Caco-2 (cell line): ENCODE data around the gene TDRD10. TPM values are rescaled to one million over a fixed set of nuclear protein-coding genes. Genes with fewer than 3 reads are reported as not detected.

Experiments used
- BruUV-seq: library from RNA; stranded (reverse); fragments of 400-500 nt; replicated peaks from 2 replicates; lab custom pipeline; 2021; lab: Mats Ljungman, UMichigan
- CTCF ChIA-PET: fragments of 300-600 bp; sonication (Branson Sonifier 250); formaldehyde crosslinking; loops from one replicate; lab custom pipeline; 2022; ENCODE audit warnings: antibody characterized with exemption; lab: Charles Lee
- POLR2A ChIA-PET: fragments of 300-600 bp; sonication (Branson Sonifier 250); formaldehyde crosslinking; loops from one replicate; lab custom pipeline; 2022; ENCODE audit warnings: antibody characterized with exemption; lab: Charles Lee
- DNase-seq, 2 experiments: peaks; one replicate each; pipeline versions ENCODE4 v3.0.0 to v3.0.0-alpha.2; 2020 to 2022
- H3K27me3 ChIP-seq: replicated peaks from 2 replicates; pipeline ENCODE4 v1.6.0; 2011; ENCODE audit warnings: low read length; ENCODE audit not compliant: control insufficient read depth, insufficient read depth
- H3K36me3 ChIP-seq: 2 replicates; pipeline ENCODE4 v1.5.1; 2011; ENCODE audit warnings: low read length; ENCODE audit not compliant: control insufficient read depth, insufficient read depth
- H3K4me1 ChIP-seq: fragments of 250-450 bp; sonication (Bioruptor Pico); 2 replicates; pipeline ENCODE4 v1.5.1; 2020; ENCODE audit warnings: mild to moderate bottlenecking
- H3K4me3 ChIP-seq: 2 replicates; pipeline ENCODE4 v1.5.1; 2011; ENCODE audit warnings: low read depth, mild to moderate bottlenecking, control low read depth, low read length
- H3K9me3 ChIP-seq: fragments of 250-450 bp; sonication (Bioruptor Pico); 2 replicates; pipeline ENCODE4 v1.5.1; 2020; ENCODE audit warnings: mild to moderate bottlenecking, moderate library complexity
- H3K27ac Mint-ChIP-seq: one replicate; pipeline ENCODE4 v1.8.0; 2022; ENCODE audit warnings: mixed read lengths; ENCODE audit not compliant: unreplicated experiment
- H3K27me3 Mint-ChIP-seq: one replicate; pipeline ENCODE4 v1.8.0; 2022; ENCODE audit warnings: mixed read lengths; ENCODE audit not compliant: insufficient read depth, unreplicated experiment
- H3K36me3 Mint-ChIP-seq: one replicate; pipeline ENCODE4 v1.8.0; 2022; ENCODE audit warnings: mild to moderate bottlenecking, mixed read lengths; ENCODE audit not compliant: insufficient read depth, unreplicated experiment
- H3K4me1 Mint-ChIP-seq: one replicate; pipeline ENCODE4 v1.8.0; 2022; ENCODE audit warnings: low read depth, mixed read lengths; ENCODE audit not compliant: unreplicated experiment
- H3K4me3 Mint-ChIP-seq: one replicate; pipeline ENCODE4 v1.8.0; 2022; ENCODE audit warnings: mild to moderate bottlenecking, moderate library complexity, mixed read lengths; ENCODE audit not compliant: unreplicated experiment
- H3K9me3 Mint-ChIP-seq: one replicate; pipeline ENCODE4 v1.8.0; 2022; ENCODE audit warnings: mixed read lengths; ENCODE audit not compliant: unreplicated experiment
- CTCF ChIP-seq, 2 experiments: fragments of 200-600 bp in 1 of 2; IDR thresholded peaks; 1 replicate in 1 of 2; 2 replicates in 1 of 2; pipeline versions ENCODE4 v1.5.1 to v1.8.0; 2011 to 2022; ENCODE audit warnings: antibody characterized with exemption in 1 of 2, control low read depth in 1 of 2, inconsistent platforms in 1 of 2, low read depth in 1 of 2, low read length in 1 of 2, mild to moderate bottlenecking in 1 of 2, moderate library complexity in 1 of 2; ENCODE audit not compliant: insufficient read depth in 1 of 2, severe bottlenecking in 1 of 2, unreplicated experiment in 1 of 2
- intact Hi-C: fragments of 100-400 bp; cut with micrococcal nuclease; formaldehyde crosslinking; loops from one replicate; pipeline ENCODE4 v1.10.0; 2022; ENCODE audit not compliant: unreplicated experiment
- total RNA-seq: library from RNA; stranded (reverse); gene quantifications from 2 replicates; pipeline ENCODE4 v1.2.3, GENCODE V29; 2022

TDRD10 gene
- total RNA-seq, 1 experiment from 2014 or later: not detected

- BruUV-seq: no TSS peak
- Histone ChIP-seq H3K4me3 (no peak overlapping the region), H3K4me1 (no peaks in the 10 kb centered on the region), H3K27me3 (no peaks in the 10 kb centered on the region), H3K36me3 (no peaks in the 10 kb centered on the region), H3K9me3 (no peaks in the 10 kb centered on the region)
- no peaks in the 10 kb centered on the region for H3K9me3 Mint-ChIP-seq
- ChIA-PET CTCF (interaction anchor here (0.7 to 1.4 kb wide), 2 partner anchors 38 to 138 kb away, joined by 3 to 4 read pairs; no protein-coding TSS in a partner anchor), POLR2A (no interaction called here)
- H3K4me3 Mint-ChIP-seq: no peak overlapping the region
- no peaks in the 10 kb centered on the region for H3K27me3 Mint-ChIP-seq
- H3K27ac Mint-ChIP-seq: no peak overlapping the region
- intact Hi-C loops: loop anchor here (2.0 kb wide), 1 partner anchor 63 kb away; the partner anchor contains the start of gene IL6R
- peaks cover 7% of the 10 kb centered on the region for H3K4me1 Mint-ChIP-seq
- no peaks in the 10 kb centered on the region for H3K36me3 Mint-ChIP-seq
- TF ChIP-seq CTCF (IDR thresholded peaks at IDR 0.05; ENCODE audit: insufficient read depth in 1 of 2, low read depth in 1 of 2, low read length in 1 of 2, severe bottlenecking in 1 of 2, unreplicated experiment in 1 of 2): no peak
- no peak for DNase-seq
These were observed 34.5 kb upstream of the TDRD10 start for GRCh38 chr1:154467434-154468102.

- POLR2A ChIA-PET: no interaction called here
- no peak overlapping the region for H3K27ac Mint-ChIP-seq
- H3K4me3 Mint-ChIP-seq: no peak overlapping the region
These were observed 33.3 kb upstream of the TDRD10 start for GRCh38 chr1:154468535-154469250.

More at GRCh38 chr1:154468535-154469250, 33.3 kb upstream of the TDRD10 start:
- no peaks in the 10 kb centered on the region for H3K36me3 Mint-ChIP-seq
- no peak for TF ChIP-seq CTCF (IDR thresholded peaks at IDR 0.05; ENCODE audit: insufficient read depth in 1 of 2, low read depth in 1 of 2, low read length in 1 of 2, severe bottlenecking in 1 of 2, unreplicated experiment in 1 of 2)
- intact Hi-C loops: no loop called here
- Histone ChIP-seq H3K4me3 (no peak overlapping the region), H3K4me1 (no peaks in the 10 kb centered on the region), H3K36me3 (no peaks in the 10 kb centered on the region), H3K27me3 (no peaks in the 10 kb centered on the region), H3K9me3 (no peaks in the 10 kb centered on the region)
- CTCF ChIA-PET: interaction anchor here (0.7 kb wide), 1 partner anchor 13 kb away, joined by 3 read pairs; no protein-coding TSS in a partner anchor
- H3K9me3 Mint-ChIP-seq: no peaks in the 10 kb centered on the region
- BruUV-seq: no TSS peak
- H3K4me1 Mint-ChIP-seq: peaks cover 7% of the 10 kb centered on the region
- no peak for DNase-seq
- no peaks in the 10 kb centered on the region for H3K27me3 Mint-ChIP-seq
